CD14-positive monocyte (primary cell): ENCODE results near the gene KCNJ5. TPM values are rescaled to one million over a fixed set of nuclear protein-coding genes. Genes with fewer than 3 reads are reported as not detected.

ENCODE experiments used
- DNase-seq, 3 donors: peaks; one replicate each; pipeline ENCODE4 v3.0.0-alpha.2; 2011 to 2022
- H2AFZ ChIP-seq: 2 replicates; pipeline ENCODE4 v1.6.0; 2012; ENCODE audit warnings: mild to moderate bottlenecking, low read depth, low read length, inconsistent platforms; ENCODE audit not compliant: insufficient read depth, poor library complexity, severe bottlenecking
- H3K27ac ChIP-seq, 2 donors: 1 replicate in 1 of 2; 2 replicates in 1 of 2; pipeline ENCODE4 v1.5.1; 2012 to 2013; ENCODE audit warnings: low read length in 2 of 2, control low read depth in 1 of 2, inconsistent platforms in 1 of 2, low read depth in 1 of 2, mild to moderate bottlenecking in 1 of 2
- H3K27me3 ChIP-seq, 2 donors: one replicate each; pipeline versions ENCODE4 v1.6.0 to v1.6.1; 2011 to 2013; ENCODE audit warnings: low read length in 2 of 2; ENCODE audit not compliant: control insufficient read depth in 2 of 2, insufficient read depth in 2 of 2
- H3K36me3 ChIP-seq, 2 donors: replicated peaks in 1 of 2; 1 replicate in 1 of 2; 2 replicates in 1 of 2; pipeline versions ENCODE4 v1.5.1 to v1.6.1; 2012 to 2013; ENCODE audit warnings: low read length in 2 of 2, control low read depth in 1 of 2, inconsistent platforms in 1 of 2, mild to moderate bottlenecking in 1 of 2; ENCODE audit not compliant: insufficient read depth in 2 of 2, control insufficient read depth in 1 of 2
- H3K4me1 ChIP-seq, 2 donors: 1 replicate in 1 of 2; 2 replicates in 1 of 2; pipeline versions ENCODE4 v1.5.1 to v1.6.1; 2012 to 2013; ENCODE audit warnings: low read length in 2 of 2, control low read depth in 1 of 2, inconsistent platforms in 1 of 2, mild to moderate bottlenecking in 1 of 2, moderate library complexity in 1 of 2; ENCODE audit not compliant: insufficient read depth in 2 of 2, control insufficient read depth in 1 of 2
- H3K4me2 ChIP-seq: replicated peaks from 2 replicates; pipeline ENCODE3; 2012; ENCODE audit warnings: low read length, moderate library complexity, mild to moderate bottlenecking; ENCODE audit not compliant: poor library complexity, severe bottlenecking; ENCODE audit errors: extremely low read depth
- H3K4me3 ChIP-seq, 3 experiments: fragments of 200-600 bp in 1 of 3; sonication (generic) in 1 of 3; replicated peaks in 1 of 3; 1 replicate in 2 of 3; 2 replicates in 1 of 3; pipeline ENCODE4 v1.5.1; 2011 to 2013; ENCODE audit warnings: low read length in 3 of 3, mild to moderate bottlenecking in 3 of 3, control low read depth in 2 of 3, low read depth in 2 of 3, inconsistent platforms in 1 of 3, moderate library complexity in 1 of 3
- H3K79me2 ChIP-seq: 2 replicates; pipeline ENCODE4 v1.6.0; 2012; ENCODE audit warnings: mild to moderate bottlenecking, control low read depth, inconsistent platforms, low read length, moderate library complexity; ENCODE audit not compliant: insufficient read depth
- H3K9ac ChIP-seq: 2 replicates; pipeline ENCODE4 v1.6.0; 2017; ENCODE audit warnings: low read length, mild to moderate bottlenecking; ENCODE audit not compliant: insufficient read depth, poor library complexity, severe bottlenecking
- H3K9me3 ChIP-seq, 2 donors: replicated peaks in 1 of 2; 1 replicate in 1 of 2; 2 replicates in 1 of 2; pipeline versions ENCODE4 v1.5.1 to v1.6.1; 2012 to 2013; ENCODE audit warnings: low read length in 2 of 2, control low read depth in 1 of 2; ENCODE audit not compliant: control insufficient read depth in 1 of 2, insufficient read depth in 1 of 2
- H4K20me1 ChIP-seq: 2 replicates; pipeline ENCODE4 v1.6.0; 2012; ENCODE audit warnings: mild to moderate bottlenecking, low read length, control low read depth, moderate library complexity; ENCODE audit not compliant: insufficient read depth
- H3K27ac Mint-ChIP-seq, 7 donors: one replicate each; pipeline ENCODE4 v1.8.0; 2020; ENCODE audit warnings: mild to moderate bottlenecking in 7 of 7, mixed read lengths in 7 of 7, moderate library complexity in 6 of 7, inconsistent platforms in 2 of 7
- H3K27me3 Mint-ChIP-seq, 3 donors: one replicate each; pipeline ENCODE4 v1.8.0; 2021 to 2022; ENCODE audit warnings: low read depth in 3 of 3, mild to moderate bottlenecking in 3 of 3, mixed read lengths in 3 of 3, moderate library complexity in 3 of 3, inconsistent platforms in 1 of 3
- H3K36me3 Mint-ChIP-seq, 2 donors: one replicate each; pipeline ENCODE4 v1.8.0; 2020; ENCODE audit warnings: mixed read lengths in 2 of 2, inconsistent platforms in 1 of 2, mild to moderate bottlenecking in 1 of 2
- H3K4me1 Mint-ChIP-seq: one replicate; pipeline ENCODE4 v1.8.0; 2020; ENCODE audit warnings: mild to moderate bottlenecking, mixed read lengths
- H3K4me3 Mint-ChIP-seq, 2 donors: one replicate each; pipeline ENCODE4 v1.8.0; 2020; ENCODE audit warnings: mild to moderate bottlenecking in 2 of 2, mixed read lengths in 2 of 2, moderate library complexity in 1 of 2
- H3K9me3 Mint-ChIP-seq, 7 donors: one replicate each; pipeline ENCODE4 v1.8.0; 2020 to 2022; ENCODE audit warnings: mixed read lengths in 7 of 7, mild to moderate bottlenecking in 6 of 7, moderate library complexity in 6 of 7, inconsistent platforms in 2 of 7
- CTCF ChIP-seq: fragments of 200-600 bp; IDR thresholded peaks from one replicate; pipeline ENCODE4 v1.8.0; 2022; ENCODE audit warnings: antibody characterized with exemption, mild to moderate bottlenecking
- WGBS: methylation state at CpG from one replicate; pipeline ENCODE4 v1.1.5; 2013; ENCODE audit warnings: missing lambda C conversion rate; ENCODE audit not compliant: insufficient coverage; 5-methylcytosine and 5-hydroxymethylcytosine counted together
- intact Hi-C, 2 donors: fragments of 100-400 bp; cut with micrococcal nuclease; formaldehyde crosslinking; loops; one replicate each; pipeline versions ENCODE4 v1.15.0 to v1.15.1; 2023
- polyA plus RNA-seq, 3 donors: library from polyadenylated mRNA; depleted of rRNA in 1 of 3; unstranded in 2 of 3; stranded (reverse) in 1 of 3; fragments of 300-500 nt in 2 of 3; fragments of >200 nt in 1 of 3; fragmentation: Illumina TruSeq in 2 of 3; gene quantifications; 1 replicate in 2 of 3; 2 replicates in 1 of 3; pipeline ENCODE4 v1.2.3, GENCODE V29; 2012 to 2021

Gene KCNJ5
- polyA plus RNA-seq, 3 donors, result 0.03 TPM; not detected in 2

GRCh38 chr11:128872594-128872993 lies 18.6 kb upstream of the KCNJ5 start:
- Histone ChIP-seq H3K4me2 (no peak overlapping the region), H3K27me3 (no peaks in the 10 kb centered on the region), H3K9ac (no peak overlapping the region), H3K4me1 (no peaks in the 10 kb centered on the region), H3K4me3 (no peak overlapping the region), H3K79me2 (no peaks in the 10 kb centered on the region), H3K27ac (no peak overlapping the region), H3K36me3 (no peaks in the 10 kb centered on the region), H3K9me3 (no peaks in the 10 kb centered on the region), H2AFZ (no peak overlapping the region), H4K20me1 (no peaks in the 10 kb centered on the region)
- H3K4me3 Mint-ChIP-seq, result no peak overlapping the region
- no peaks in the 10 kb centered on the region for H3K9me3 Mint-ChIP-seq
- H3K4me1 Mint-ChIP-seq, result no peaks in the 10 kb centered on the region
- TF ChIP-seq CTCF, result no peak
- H3K36me3 Mint-ChIP-seq, result no peaks in the 10 kb centered on the region
- intact Hi-C loops, result no loop called here
- peak overlapping the region in 1 of 7 donors; percentile 18 for H3K27ac Mint-ChIP-seq
- 100% methylated on average over 2 of the region's 3 CpGs for whole genome bisulfite sequencing
- DNase-seq, result no peak
- H3K27me3 Mint-ChIP-seq, result peaks cover 2 to 5% (median 3%) of the 10 kb centered on the region in 3 donors

GRCh38 chr11:128874427-128874826 lies 16.7 kb upstream of the KCNJ5 start:
- H3K27me3 ChIP-seq, result no peaks in the 10 kb centered on the region
- Mint-ChIP-seq H3K4me1 (no peaks in the 10 kb centered on the region), H3K9me3 (no peaks in the 10 kb centered on the region), H3K36me3 (no peaks in the 10 kb centered on the region), H3K27me3 (peaks cover 3 to 5% (median 4%) of the 10 kb centered on the region in 3 donors), H3K27ac (no peak overlapping the region), H3K4me3 (no peak overlapping the region)
- no peaks in the 10 kb centered on the region for H4K20me1 ChIP-seq
- no peak overlapping the region for H3K27ac ChIP-seq
- no peak overlapping the region for H3K4me2 ChIP-seq
- H3K9me3 ChIP-seq, result no peaks in the 10 kb centered on the region
- DNase-seq, result no peak
- no peak for TF ChIP-seq CTCF
- no peaks in the 10 kb centered on the region for H3K79me2 ChIP-seq
- no peaks in the 10 kb centered on the region for H3K4me1 ChIP-seq
- H3K36me3 ChIP-seq, result no peaks in the 10 kb centered on the region
- no peak overlapping the region for H3K4me3 ChIP-seq
- WGBS, result no CpG with 5 or more reads among the region's 3 CpGs
- no peak overlapping the region for H2AFZ ChIP-seq
- intact Hi-C loops, result no loop called here
- H3K9ac ChIP-seq, result no peak overlapping the region
